K562 (cell line): ENCODE results near the gene S100A4. TPM values are rescaled to one million over a fixed set of nuclear protein-coding genes. Genes with fewer than 3 reads are reported as not detected.

Experiments used
- CEBPG ChIP-seq, 3 experiments: fragments of 200-800 bp in 1 of 3; sonication (Bioruptor generic) in 1 of 3; sonication (generic) in 1 of 3; formaldehyde crosslinking in 1 of 3; IDR thresholded peaks in 2 of 3; conservative IDR thresholded peaks in 1 of 3; 2 replicates each; pipeline versions ENCODE4 v1.6.1 to v1.8.0; 2016 to 2022; ENCODE audit warnings: missing compliant biosample characterization in 2 of 3, missing genetic modification characterization in 2 of 3, mild to moderate bottlenecking in 1 of 3, missing genetic modification reagents in 1 of 3
- CREBBP ChIP-seq: IDR thresholded peaks from one replicate; pipeline ENCODE4 v1.6.1; 2012; ENCODE audit warnings: low read depth, mild to moderate bottlenecking, control low read depth, inconsistent platforms, low read length
- HDAC6 ChIP-seq: IDR thresholded peaks from 2 replicates; pipeline ENCODE4 v1.6.1; 2012; ENCODE audit warnings: low read depth, mild to moderate bottlenecking, control low read depth, inconsistent platforms, low read length, moderate library complexity
- KAT7 ChIP-seq: sonication (generic); formaldehyde crosslinking; IDR thresholded peaks from 2 replicates; pipeline ENCODE4 v1.8.0; 2022; ENCODE audit warnings: missing genetic modification reagents, mild to moderate bottlenecking, borderline replicate concordance
- KHSRP ChIP-seq: fragments of 450-650 bp; IDR thresholded peaks from 2 replicates; pipeline ENCODE4 v1.6.1; 2017
- MCM7 ChIP-seq, 2 experiments: fragments of 450-650 bp; IDR thresholded peaks; 2 replicates each; pipeline ENCODE4 v1.6.1; 2016 to 2018
- MLLT1 ChIP-seq, 2 experiments: fragments of 450-650 bp; IDR thresholded peaks; 2 replicates each; pipeline ENCODE4 v1.6.1; 2016
- SAFB2 ChIP-seq: fragments of 200-400 bp; formaldehyde crosslinking; IDR thresholded peaks from 2 replicates; pipeline ENCODE4 v1.6.1; 2018; ENCODE audit warnings: borderline replicate concordance, low read length, low read depth, moderate library complexity; ENCODE audit not compliant: severe bottlenecking
- SIN3A ChIP-seq, 2 experiments: fragments of 150-350 bp in 1 of 2; IDR thresholded peaks; 2 replicates each; pipeline ENCODE4 v1.6.1; 2011 to 2016; ENCODE audit warnings: borderline replicate concordance in 2 of 2, low read depth in 2 of 2, low read length in 2 of 2, mild to moderate bottlenecking in 2 of 2, moderate library complexity in 2 of 2; ENCODE audit not compliant: control insufficient read depth in 1 of 2
- SMAD1 ChIP-seq: fragments of 150-350 bp; IDR thresholded peaks from 2 replicates; pipeline ENCODE4 v1.6.1; 2014; ENCODE audit warnings: low read length, low read depth; ENCODE audit not compliant: partially characterized antibody
- TCF7 ChIP-seq: sonication (generic); IDR thresholded peaks from 2 replicates; pipeline ENCODE4 v1.6.1; 2016; ENCODE audit warnings: antibody characterized with exemption, borderline replicate concordance
- ZFP1 ChIP-seq: fragments of 450-650 bp; formaldehyde crosslinking; IDR thresholded peaks from 2 replicates; pipeline ENCODE4 v1.4.0; 2020; ENCODE audit warnings: mild to moderate bottlenecking, mixed read lengths
- ZNF174 ChIP-seq: fragments of 250-450 bp; sonication (Bioruptor Pico); IDR thresholded peaks from 2 replicates; pipeline ENCODE4 v1.4.0; 2020; ENCODE audit warnings: mild to moderate bottlenecking
- ZNF41 ChIP-seq: fragments of 250-450 bp; sonication (Bioruptor Pico); conservative IDR thresholded peaks from 2 replicates; pipeline ENCODE4 v1.4.0; 2020; ENCODE audit warnings: mild to moderate bottlenecking
- ZNF695 ChIP-seq: fragments of 450-650 bp; formaldehyde crosslinking; IDR thresholded peaks from 2 replicates; pipeline ENCODE4 v1.4.0; 2020; ENCODE audit warnings: mild to moderate bottlenecking, moderate library complexity
- ZNF764 ChIP-seq: fragments of 250-450 bp; sonication (Bioruptor Pico); IDR thresholded peaks from 2 replicates; pipeline ENCODE4 v1.4.0; 2020; ENCODE audit warnings: low read depth, mild to moderate bottlenecking, moderate library complexity
- polyA plus RNA-seq, 8 experiments: library from polyadenylated mRNA; depleted of rRNA in 4 of 8; stranded (reverse) in 5 of 8; unstranded in 3 of 8; fragments of >200 nt; fragmentation: Nextera tagmentation in 2 of 8; fragmentation: Illumina TruSeq in 1 of 8; extraction: Ambion mirVana in 2 of 8; extraction: Trizol in 1 of 8; gene quantifications; 2 replicates each; pipeline versions ENCODE4 v1.2.1 to v1.2.3, GENCODE V29; 2011 to 2014; ENCODE audit warnings: inconsistent platforms in 1 of 8, missing spikeins in 1 of 8
- total RNA-seq, 7 experiments: library from RNA; depleted of rRNA in 6 of 7; stranded (reverse); fragments of >200 nt in 6 of 7; fragmentation: Illumina TruSeq in 2 of 7; extraction: Trizol in 2 of 7; gene quantifications; 2 replicates each; pipeline versions ENCODE4 v1.2.1 to v1.2.3, GENCODE V29; 2011 to 2021; ENCODE audit warnings: low replicate concordance in 1 of 7
- TF ChIP-seq, protein P1 (sequence below): sonication (generic); formaldehyde crosslinking; IDR thresholded peaks from 2 replicates; pipeline ENCODE4 v1.8.0; 2022; ENCODE audit warnings: mild to moderate bottlenecking, missing genetic modification reagents
- TF ChIP-seq, protein P2 (sequence below): fragments of 450-650 bp; formaldehyde crosslinking; conservative IDR thresholded peaks from 2 replicates; pipeline ENCODE4 v1.4.0; 2022; ENCODE audit warnings: mild to moderate bottlenecking, missing genetic modification characterization
- TF ChIP-seq, protein P3 (sequence below): sonication (generic); formaldehyde crosslinking; IDR thresholded peaks from 2 replicates; pipeline ENCODE4 v1.8.0; 2022; ENCODE audit warnings: mild to moderate bottlenecking, missing genetic modification reagents

S100A4 gene
- total and polyA plus RNA-seq, 9 of the 15 experiments (the other 6 are each of a cell fraction or from before 2014, with no cell fraction given): 3.7 to 20.1 (median 11.2) TPM

GRCh38 chr1:153568367-153569099, 22.9 kb upstream of the S100A4 start (continued):
- TF ChIP-seq MLLT1 (IDR thresholded peaks at IDR 0.05) (no peak), ZNF695 (CRISPR knock-in tag) (no peak), KAT7 (no peak), HDAC6 (no peak), ZNF764 (CRISPR knock-in tag) (no peak), SMAD1 (no peak), ZNF41 (CRISPR knock-in tag) (no peak), TCF7 (no peak), ZNF174 (no peak), MCM7 (IDR thresholded peaks at IDR 0.05) (no peak), ZFP1 (CRISPR knock-in tag) (no peak), CEBPG (CRISPR knock-in tag; IDR thresholded peaks at IDR 0.05) (no peak), CEBPG (tag; conservative IDR thresholded peaks at IDR 0.05 in 1 of 2, IDR thresholded peaks at IDR 0.05 in 1 of 2) (no peak), KHSRP (no peak), SAFB2 (no peak), SIN3A (IDR thresholded peaks at IDR 0.05; ENCODE audit: borderline replicate concordance in 2 of 2, control insufficient read depth in 1 of 2, low read depth in 2 of 2, low read length in 2 of 2) (no peak), CREBBP (no peak)
- TF ChIP-seq, protein P1, sequence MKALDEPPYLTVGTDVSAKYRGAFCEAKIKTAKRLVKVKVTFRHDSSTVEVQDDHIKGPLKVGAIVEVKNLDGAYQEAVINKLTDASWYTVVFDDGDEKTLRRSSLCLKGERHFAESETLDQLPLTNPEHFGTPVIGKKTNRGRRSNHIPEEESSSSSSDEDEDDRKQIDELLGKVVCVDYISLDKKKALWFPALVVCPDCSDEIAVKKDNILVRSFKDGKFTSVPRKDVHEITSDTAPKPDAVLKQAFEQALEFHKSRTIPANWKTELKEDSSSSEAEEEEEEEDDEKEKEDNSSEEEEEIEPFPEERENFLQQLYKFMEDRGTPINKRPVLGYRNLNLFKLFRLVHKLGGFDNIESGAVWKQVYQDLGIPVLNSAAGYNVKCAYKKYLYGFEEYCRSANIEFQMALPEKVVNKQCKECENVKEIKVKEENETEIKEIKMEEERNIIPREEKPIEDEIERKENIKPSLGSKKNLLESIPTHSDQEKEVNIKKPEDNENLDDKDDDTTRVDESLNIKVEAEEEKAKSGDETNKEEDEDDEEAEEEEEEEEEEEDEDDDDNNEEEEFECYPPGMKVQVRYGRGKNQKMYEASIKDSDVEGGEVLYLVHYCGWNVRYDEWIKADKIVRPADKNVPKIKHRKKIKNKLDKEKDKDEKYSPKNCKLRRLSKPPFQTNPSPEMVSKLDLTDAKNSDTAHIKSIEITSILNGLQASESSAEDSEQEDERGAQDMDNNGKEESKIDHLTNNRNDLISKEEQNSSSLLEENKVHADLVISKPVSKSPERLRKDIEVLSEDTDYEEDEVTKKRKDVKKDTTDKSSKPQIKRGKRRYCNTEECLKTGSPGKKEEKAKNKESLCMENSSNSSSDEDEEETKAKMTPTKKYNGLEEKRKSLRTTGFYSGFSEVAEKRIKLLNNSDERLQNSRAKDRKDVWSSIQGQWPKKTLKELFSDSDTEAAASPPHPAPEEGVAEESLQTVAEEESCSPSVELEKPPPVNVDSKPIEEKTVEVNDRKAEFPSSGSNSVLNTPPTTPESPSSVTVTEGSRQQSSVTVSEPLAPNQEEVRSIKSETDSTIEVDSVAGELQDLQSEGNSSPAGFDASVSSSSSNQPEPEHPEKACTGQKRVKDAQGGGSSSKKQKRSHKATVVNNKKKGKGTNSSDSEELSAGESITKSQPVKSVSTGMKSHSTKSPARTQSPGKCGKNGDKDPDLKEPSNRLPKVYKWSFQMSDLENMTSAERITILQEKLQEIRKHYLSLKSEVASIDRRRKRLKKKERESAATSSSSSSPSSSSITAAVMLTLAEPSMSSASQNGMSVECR (CRISPR knock-in tag): no peak
- TF ChIP-seq, protein P2, sequence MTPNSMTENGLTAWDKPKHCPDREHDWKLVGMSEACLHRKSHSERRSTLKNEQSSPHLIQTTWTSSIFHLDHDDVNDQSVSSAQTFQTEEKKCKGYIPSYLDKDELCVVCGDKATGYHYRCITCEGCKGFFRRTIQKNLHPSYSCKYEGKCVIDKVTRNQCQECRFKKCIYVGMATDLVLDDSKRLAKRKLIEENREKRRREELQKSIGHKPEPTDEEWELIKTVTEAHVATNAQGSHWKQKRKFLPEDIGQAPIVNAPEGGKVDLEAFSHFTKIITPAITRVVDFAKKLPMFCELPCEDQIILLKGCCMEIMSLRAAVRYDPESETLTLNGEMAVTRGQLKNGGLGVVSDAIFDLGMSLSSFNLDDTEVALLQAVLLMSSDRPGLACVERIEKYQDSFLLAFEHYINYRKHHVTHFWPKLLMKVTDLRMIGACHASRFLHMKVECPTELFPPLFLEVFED (CRISPR knock-in tag): no peak
- TF ChIP-seq, protein P3, sequence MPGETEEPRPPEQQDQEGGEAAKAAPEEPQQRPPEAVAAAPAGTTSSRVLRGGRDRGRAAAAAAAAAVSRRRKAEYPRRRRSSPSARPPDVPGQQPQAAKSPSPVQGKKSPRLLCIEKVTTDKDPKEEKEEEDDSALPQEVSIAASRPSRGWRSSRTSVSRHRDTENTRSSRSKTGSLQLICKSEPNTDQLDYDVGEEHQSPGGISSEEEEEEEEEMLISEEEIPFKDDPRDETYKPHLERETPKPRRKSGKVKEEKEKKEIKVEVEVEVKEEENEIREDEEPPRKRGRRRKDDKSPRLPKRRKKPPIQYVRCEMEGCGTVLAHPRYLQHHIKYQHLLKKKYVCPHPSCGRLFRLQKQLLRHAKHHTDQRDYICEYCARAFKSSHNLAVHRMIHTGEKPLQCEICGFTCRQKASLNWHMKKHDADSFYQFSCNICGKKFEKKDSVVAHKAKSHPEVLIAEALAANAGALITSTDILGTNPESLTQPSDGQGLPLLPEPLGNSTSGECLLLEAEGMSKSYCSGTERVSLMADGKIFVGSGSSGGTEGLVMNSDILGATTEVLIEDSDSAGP: no peak
